Activated effector memory CD4-positive, alpha-beta T cell treated with Interleukin-2 at 50 U/mL for 16 hours (primary cell): ENCODE data around the gene TBCD.
A peak's percentile ranks its signal among the peaks of the same experiment; 100 is the strongest.
"Not testable (repeated sequence)": the region's sequence is repeated elsewhere in the genome, so short reads cannot be mapped to it uniquely, and the experiment has no call there.

Experiments used
- DNase-seq: peaks from one replicate; pipeline ENCODE4 v3.0.0-alpha.2; 2020

The TBCD gene

DNA sequence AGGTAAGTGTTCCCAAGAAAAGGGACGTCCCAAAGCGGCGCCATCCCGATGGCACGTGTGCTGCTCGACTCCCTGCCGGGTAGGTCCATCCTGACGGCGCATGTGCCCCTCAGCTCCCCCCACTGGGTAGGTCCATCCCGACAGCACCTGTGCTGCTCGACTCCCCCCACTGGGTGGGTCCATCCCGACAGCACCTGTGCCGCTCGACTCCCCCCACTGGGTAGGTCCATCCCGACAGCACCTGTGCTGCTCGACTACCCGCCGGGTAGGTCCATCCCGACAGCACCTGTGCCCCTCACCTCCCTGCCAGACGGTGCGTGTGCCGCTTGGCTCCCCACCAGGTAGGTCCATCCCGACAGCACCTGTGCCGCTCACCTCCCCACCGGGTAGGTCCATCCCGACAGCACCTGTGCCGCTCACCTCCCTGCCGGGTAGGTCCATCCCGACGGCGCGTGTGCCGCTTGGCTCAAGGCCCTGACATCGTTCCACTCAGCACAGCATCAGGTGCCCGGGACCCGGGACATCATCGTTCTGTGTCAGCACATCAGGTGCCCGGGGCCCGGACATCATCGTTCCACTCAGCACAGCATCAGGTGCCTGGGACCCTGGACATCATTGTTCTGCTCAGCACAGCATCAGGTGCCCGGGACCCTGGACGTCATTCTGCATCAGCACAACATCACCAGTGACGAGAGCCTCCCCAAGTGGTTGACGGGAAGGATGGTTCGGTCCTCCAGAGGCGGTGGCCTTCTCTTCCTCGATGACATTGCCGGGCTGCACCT lies 22.2 kb upstream of the TBCD start:
- DNase-seq = no peak

DNA sequence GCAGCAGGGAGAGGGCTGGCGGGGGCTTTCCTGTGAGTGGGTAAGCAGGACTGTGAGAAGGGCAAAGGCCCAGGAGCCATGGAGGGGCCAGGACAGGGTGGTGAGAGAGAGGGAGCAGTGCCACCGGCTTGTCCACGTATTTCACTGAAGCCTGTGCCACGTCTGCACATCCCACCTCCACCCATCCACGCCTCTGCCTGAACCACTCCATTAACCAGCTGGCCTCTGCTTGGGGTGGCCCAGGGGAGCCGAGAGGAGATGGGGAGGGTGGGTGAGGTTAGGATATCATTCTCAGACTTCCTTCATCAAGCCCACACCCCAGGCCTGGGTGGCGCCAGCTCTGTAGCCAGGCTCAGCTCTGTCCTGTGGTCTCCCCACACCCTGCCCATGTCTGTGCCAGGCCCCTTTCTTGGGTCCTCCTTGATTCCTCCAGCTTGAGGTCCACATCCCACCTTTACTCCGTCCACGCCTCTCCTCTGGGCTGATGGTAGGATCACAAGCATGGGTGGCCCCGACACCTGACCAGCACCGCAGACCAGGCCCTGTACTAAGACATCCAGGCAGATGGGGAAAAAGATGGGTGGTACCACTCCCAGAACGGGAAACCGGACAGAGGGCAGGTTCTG lies 19.6 kb upstream of the TBCD start:
- DNase-seq = no peak

- peak; percentile 23 for DNase-seq
Measured at GRCh38 chr17:82734987-82735866, 16.6 kb upstream of the TBCD start, which contains the start of gene FN3K. TSS of gene FN3K (plus strand) at chr17:82735615. CDS start at chr17:82735637, 22 bp downstream.

GRCh38 chr17:82736511-82737185 lies 15.2 kb upstream of the TBCD start:
- no peak for DNase-seq

DNA sequence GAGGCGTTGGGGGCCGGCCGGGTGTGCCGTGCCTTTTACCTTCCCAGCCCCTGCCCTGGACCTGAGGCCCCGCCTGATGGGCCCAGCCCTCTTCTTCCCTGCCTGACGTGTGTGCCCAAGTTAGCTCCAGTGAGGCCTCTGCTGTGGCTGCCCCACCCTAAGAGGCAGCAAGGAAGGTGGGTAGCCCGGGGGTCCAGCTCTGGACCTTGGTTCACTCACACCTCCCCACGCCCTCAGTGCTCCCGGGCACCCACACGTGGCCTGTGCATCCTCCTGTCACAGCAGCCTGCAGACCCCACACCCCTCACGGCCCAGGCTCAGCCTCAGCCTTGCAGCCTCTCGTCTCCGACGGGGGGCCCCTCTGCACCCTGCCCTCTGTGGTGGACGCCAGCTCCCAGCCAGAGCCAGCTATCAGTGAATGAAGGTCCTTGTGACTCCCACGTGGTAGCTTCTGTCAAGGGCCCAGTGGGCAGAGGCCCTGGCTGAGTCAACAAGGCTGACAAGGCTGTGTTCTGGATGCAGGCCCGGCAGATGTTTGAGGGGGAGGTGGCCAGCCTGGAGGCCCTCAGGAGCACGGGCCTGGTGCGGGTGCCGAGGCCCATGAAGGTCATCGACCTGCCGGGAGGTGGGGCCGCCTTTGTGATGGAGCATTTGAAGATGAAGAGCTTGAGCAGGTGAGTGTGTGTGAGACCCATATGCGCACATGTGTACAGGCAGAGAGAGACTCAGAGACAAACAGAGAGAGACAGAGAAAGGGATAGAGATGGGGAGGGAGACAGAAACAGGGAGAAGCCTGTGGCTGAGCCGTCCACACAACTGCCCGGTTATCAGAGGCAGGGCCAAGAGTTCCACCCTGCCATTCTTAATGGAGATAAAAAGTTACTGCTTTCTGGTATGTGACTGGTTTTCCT lies 13.6 kb upstream of the TBCD start:
- no peak for DNase-seq

- DNase-seq = no peak
Measured at GRCh38 chr17:82740906-82741759, 10.7 kb upstream of the TBCD start.

GRCh38 chr17:82743344-82744219 lies 8.3 kb upstream of the TBCD start:
- DNase-seq = no peak

- not testable (repeated sequence) for DNase-seq
Measured at GRCh38 chr17:82744736-82745135, 7.1 kb upstream of the TBCD start.

DNA sequence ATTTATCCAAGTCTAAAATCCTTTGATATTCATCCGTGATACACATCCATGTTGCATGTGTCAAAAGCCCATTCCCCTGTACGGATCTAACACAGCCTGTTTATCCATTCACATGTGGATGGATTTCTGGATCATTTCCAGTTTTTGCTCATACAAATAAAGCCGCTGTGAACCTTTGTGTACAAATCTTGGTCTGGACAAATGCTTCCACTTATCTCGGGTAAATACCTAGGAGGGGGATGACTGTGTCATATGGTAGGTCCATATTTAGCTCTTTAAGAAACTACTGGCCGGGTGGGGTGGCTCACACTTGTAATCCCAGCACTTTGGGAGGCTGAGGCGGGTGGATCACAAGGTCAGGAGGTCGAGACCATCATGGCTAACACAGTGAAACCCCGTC lies 6.3 kb upstream of the TBCD start:
- DNase-seq = no peak

- DNase-seq = no peak
Measured at GRCh38 chr17:82748756-82749155, 3.1 kb upstream of the TBCD start.

- no peak for DNase-seq
Measured at GRCh38 chr17:82750241-82750908, 1.5 kb upstream of the TBCD start.

DNA sequence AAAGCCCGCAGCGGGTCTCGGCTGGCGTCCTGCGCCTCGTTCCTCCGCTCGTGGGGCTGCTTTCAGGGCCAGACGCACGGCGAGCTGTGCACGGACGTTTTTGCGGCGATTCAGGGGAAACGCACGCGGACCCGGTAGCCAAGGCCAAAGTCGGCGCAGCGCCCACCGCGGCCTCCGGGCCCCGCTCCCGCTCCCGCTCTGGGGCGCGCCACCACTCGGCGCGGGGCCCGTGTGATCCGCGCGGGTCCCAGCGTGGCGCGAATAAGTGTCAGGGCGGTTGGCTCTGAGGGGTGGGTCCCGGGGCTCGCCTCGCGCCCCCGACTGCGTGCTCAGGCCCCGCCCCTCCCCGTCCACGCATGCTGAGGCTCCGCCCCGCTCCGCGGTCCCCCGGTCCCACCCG lies 694 bp upstream of the TBCD start:
- DNase-seq = no peak

DNA sequence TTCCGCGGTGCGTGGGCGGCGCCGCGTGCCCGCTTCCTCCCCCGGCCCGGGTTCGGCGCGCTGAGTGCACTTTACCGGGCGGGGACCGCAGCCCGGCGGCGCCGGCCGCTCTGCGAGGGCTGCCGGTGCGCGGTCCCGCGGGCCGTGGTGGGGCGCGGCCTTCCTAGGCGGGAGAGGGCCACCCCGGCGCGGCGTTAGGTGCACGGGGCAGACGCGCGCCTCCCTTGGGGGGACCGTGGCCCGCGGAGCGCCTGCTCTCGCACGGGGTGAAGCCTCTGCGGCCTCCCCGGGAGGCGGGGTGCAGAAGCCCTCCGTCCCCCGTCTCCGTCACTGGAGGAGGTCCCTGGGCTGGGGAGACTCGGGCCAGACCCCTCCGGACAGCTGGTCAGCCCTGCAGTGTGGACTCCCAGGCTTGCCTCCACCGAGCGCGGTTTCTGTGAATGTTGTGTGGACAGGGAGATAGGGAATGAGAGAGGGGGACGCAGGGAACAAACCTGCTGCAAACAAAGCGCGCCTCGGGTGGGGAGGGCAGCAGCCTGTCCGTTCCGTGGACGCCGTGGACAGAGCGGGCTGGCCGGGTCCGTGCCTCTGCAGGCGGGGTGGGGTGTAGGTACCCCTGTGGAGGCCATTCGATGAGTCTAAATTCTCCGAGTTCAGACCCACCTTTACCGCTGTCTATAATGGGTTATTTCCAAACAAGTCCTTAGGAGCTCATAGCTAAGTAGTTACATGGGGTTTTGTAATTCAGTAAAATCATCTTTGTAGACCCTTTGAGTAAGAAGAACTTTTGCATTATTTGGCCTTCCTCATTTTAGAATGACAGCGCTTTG lies 721 bp downstream of the TBCD start:
- no peak for DNase-seq

DNA sequence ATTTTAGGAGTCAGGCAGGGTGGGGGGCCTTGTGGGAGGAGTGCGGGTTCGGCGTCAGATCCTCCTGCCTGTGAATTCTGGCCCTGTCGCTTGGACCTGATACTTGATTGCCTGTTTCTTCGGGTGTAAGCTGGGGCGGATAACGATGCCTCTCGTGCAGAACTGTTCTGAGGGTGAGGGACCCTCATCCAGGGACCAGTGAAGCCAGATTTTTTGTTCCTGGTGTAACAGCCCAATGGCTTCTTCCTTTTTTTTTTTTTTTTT lies 1.3 kb downstream of the TBCD start:
- no peak for DNase-seq

- no peak for DNase-seq
Measured at GRCh38 chr17:82754297-82755208, 2.7 kb downstream of the TBCD start.

DNA sequence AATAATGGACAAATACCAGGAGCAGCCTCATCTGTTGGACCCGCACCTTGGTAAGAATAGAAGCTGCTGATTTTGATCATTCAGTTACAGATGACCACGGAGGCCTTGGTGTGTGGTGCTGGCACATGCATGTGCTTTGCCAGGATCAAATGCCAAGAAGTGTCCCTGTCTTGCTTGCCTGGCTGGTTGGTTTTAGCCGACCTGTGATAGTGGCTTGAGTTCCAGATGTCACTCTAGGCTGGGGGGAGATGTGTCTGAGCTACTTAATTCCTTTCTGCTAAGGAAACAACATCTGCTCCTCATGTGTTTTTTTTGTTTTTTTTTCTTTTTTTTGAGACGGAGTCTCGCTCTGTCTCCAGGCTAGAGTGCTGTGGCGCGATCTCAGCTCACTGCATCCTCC lies 4.3 kb downstream of the TBCD start:
- DNase-seq = no peak

DNA sequence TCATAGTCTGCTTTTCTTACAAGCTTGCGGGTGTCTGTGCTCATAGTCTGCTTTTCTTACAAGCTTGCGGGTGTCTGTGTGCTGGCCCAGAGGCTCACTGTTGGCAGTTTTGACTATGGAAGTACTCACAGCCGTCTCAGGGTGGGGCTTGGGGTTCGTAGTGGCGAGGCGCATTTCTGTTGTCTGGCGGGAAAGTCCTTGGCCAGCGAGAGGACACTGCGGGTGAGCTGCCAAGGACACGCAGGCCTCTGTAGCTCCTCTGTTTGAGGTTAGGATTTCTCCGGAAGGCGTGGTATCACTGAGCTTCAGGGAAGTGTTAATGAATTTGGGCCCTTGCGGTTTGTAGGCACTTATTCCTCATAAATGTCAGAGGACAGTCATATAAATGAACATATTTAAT lies 13.5 kb downstream of the TBCD start:
- no peak for DNase-seq
